ENCODE measurements around the gene WASHC1. TPM values are rescaled to one million over a fixed set of nuclear protein-coding genes. Genes with fewer than 3 reads are reported as not detected.
A peak's percentile ranks its signal among the peaks of the same experiment; 100 is the strongest.
"Not testable (repeated sequence)": the region's sequence is repeated elsewhere in the genome, so short reads cannot be mapped to it uniquely, and the experiment has no call there.

The WASHC1 gene
- polyA plus RNA-seq (2013, experiment 1 of 2; ENCODE audit: insufficient read length), result 6.8 TPM
- polyA plus RNA-seq (2013, experiment 2 of 2; ENCODE audit: insufficient read length), result 8.3 TPM

GRCh38 chr9:29356-29755 lies at the start of gene WASHC1:
TSS of gene WASHC1 (minus strand) at chr9:29456. CDS start at chr9:24999, 4,457 bp downstream.
- DNase-seq, result not testable (repeated sequence)

DNA sequence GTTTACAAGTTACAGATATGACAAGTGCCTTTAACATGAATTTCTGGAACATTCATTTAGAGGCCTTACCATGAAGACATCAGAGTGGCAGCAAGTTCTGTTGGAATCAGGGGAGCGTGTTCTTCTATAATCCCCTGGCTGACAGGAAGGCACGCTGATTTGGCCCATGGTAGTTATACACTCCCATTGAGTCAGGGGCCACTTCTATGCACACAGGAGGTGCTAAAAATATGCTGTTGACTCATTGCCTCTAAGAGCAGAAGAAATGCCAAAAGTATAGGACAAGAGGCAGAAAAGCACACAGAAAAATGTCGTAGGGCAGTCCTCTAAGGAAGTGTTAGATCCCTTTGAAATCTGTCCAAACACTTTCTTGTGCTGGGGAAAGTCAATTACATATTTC lies 49.1 kb upstream of the WASHC1 start:
- DNase-seq, result not testable (repeated sequence)

DNA sequence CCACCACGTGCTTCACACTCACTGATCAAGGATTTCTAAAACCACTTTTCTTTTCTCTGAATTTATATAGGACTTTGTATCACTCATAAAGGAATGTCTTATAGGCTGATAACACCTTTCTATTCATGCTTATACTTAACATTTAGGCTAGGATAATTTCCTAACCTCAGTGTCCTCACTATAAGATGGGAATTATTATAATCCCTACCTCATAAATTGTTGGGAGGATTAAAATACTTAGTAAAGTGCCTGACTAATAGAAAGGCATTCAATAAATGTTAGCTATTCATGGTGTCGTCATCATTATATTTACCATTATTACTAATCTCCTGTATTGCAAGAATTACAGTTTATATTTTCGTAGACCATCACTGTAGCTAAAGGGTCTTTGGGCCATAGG lies 47.1 kb upstream of the WASHC1 start:
- DNase-seq, result not testable (repeated sequence)

DNA sequence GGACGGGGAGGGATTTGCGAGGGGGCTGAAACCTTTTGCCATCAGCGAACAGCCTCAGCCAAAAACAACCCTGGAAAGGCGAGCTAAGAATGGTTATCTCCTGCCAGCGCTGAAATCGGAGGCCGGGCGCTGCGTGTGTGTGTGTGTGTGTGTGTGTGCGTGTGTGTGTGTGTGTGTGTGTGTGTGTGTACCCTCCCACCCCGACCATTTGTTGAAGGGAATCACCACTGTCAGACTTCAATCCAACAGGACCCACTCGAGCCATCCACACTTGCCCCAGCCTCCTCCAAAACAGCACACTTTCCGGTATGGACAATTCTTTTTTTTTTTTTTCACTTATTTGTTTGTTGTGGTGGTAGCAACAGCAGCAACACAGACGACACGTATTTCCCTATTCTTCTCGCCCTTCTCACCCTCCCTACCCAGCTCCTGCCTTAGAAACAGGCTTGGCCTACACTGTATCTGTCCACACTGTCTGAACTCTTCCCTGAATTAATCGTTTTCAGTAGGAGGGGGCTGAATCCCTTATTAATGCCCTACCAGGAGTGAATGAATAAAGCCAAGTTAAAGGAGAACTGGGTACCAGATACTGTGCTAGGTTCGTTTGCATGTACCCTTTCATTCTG lies 44.8 kb upstream of the WASHC1 start:
- not testable (repeated sequence) for DNase-seq

DNA sequence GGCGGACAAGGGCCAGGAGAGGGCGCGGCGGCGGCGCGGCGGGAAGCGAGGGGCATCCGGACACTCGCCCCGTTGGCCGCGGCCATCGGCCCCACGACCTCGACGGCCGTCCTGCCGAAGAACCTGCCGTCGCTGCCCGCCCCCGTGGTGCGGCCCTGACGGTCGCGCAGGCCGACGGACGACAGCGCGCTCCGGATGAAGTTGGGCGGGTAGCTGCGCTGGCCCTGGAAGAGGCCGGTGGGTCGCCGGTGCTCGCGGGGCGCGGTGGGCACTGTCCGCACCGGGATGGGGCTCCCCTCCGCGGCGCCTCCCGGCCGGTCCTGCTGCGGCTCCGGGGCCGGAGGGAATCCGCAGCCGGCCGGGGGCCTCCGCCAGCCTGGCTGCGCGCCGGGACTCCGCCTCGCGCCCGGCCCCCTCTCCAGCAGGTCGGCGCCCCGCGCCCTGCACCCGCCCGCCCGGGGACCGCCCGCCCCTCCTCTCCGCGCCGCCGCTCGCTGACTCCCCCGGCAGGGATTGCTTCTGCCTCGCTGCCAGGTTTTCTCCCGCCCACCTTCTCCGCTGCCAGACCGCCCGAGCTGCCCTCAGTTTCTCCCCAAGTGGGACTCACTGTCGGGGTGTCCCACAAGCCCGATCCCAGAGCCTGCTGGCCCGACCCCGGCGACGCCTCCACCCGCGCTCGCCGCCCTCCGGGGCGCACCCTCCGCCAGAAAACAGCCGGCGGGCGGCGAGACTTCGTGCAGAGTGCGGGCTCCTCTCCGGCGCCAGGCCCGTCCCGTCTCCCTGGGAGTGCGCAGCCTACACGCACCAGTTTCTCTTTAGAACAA lies 44.0 kb upstream of the WASHC1 start:
- DNase-seq, result peak; percentile 15

DNA sequence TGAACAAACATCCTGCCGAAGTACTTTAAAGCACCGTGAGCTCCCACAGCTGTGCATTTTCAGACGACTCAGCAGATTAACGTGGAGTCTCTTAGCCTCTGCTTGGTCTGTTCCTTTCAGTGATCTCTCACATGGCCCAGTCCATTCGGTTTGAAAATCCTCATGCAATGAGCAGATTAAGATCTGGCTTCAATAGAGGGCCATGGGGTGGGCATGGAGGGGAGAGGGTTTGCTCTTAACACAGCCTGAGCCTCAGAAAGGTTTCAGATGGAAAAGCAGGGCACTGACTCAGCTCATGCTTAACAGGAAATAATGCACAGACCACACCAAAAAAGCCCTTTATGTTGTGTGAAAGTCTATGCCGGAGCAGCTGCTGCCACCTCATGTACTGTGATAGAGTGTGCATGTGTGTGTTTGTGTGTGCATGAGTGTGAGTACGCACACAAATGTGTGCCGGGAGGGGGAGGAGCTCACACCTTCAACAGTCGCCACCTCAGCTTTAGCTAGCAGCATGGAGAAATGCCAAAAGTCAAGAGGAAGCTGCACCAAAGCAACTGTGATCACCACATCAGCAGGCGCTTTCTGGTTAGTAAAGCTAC lies 33.9 kb upstream of the WASHC1 start:
- DNase-seq, result not testable (repeated sequence)

DNA sequence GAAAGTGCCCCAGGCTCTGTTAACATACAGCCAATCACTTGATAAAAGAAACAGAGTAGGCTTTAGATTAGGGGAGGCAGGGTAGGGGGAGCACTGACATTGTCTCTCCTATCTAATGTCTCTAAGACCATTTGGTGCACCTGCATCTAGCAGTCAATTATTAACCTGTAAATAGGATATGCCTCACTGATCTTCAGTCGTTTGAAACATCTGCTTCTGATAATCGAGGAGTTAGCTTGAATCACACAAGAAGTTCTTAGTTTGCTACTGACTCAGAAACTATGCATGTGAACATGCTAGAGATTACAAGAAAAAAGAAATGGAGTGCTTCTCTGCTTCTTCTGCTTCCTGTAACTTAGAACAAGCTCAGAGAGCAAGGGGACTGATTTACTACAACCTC lies 23.4 kb upstream of the WASHC1 start:
- DNase-seq, result peak; percentile 10

GRCh38 chr9:48190-48842 lies 19.1 kb upstream of the WASHC1 start:
- not testable (repeated sequence) for DNase-seq

DNA sequence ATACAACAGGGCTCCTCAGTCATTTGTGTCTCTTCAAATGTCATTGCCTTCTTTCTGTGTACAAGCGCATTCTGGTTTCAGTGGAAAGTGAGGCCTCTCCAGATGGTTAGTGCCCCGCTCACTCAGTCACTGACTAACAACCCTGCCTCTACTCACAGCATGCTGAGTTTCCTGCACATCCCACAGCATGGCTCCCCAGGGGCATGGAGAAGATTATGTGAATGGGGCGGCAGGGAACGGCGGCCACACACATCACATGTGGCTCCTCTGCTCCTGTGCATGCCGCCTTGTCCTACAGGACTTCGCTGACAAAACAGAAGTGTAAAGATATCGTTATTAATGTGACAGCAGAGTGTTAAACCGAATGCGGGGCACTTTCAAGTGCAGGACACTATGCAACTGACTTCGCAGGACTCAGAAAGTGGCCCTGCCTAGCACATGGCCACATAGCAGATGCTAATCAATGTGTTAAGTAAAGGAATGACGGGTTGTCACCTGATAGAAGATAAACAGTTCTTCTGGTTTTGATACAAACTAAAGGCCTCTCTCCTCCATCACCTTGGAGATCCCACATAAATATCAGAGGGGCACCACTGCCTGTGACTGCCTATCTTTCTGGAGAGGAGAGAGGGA lies 17.5 kb upstream of the WASHC1 start:
- DNase-seq, result not testable (repeated sequence)

DNA sequence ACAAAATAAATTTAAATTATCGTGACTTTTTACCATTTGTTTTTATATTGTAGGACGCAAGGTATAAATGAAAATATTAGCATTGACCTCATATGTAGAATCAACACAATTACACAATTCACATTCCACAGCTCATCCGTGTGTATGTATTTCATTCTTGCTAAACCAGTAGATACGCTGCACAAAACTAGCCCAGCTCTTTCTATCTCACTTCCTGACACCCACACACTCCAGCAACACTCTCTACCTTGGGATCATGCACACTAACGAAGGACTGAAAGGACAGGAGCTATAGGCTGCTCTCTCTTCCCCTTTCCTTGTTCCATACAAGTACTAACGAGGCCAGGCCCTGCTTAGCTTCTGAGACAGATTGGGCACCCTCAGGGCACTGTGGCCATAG lies 16.9 kb upstream of the WASHC1 start:
- DNase-seq, result not testable (repeated sequence)

DNA sequence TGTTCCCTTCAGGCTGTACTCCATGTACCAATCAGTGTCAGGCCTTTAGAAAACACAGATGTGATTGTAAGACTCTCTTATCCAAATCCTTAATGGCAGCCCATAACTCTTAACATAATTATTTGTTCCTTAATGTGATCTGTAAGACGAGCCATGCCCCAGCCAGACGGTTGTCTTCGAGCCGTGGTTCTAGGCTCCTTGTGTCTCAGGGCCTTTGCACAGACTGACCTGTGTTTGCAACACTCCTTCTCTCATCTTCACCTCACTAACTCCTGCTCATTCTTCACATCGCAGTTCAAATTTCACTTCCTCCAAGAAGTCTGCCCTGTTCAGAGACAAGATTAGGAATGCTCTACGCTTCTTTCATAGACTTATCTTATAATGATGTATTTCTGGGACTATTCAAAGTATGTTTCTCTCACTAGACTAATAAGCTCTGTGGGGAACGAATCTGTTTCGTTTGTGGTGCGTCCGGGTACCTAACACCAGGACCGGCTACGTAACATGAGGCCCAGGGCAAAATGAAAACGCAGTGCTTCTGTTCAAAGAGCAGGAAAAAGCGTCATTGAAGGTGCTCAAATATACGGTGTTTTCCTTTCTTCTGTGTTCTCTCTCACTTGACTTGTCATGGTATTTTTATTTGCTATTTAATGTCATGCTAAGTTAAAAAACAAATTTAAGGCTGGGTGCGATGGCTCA lies 16.1 kb upstream of the WASHC1 start:
- not testable (repeated sequence) for DNase-seq

- DNase-seq, result not testable (repeated sequence)
These were observed 15.2 kb upstream of the WASHC1 start for GRCh38 chr9:44416-44815.

- not testable (repeated sequence) for DNase-seq
These were observed 14.4 kb upstream of the WASHC1 start for GRCh38 chr9:43636-44035.

DNA sequence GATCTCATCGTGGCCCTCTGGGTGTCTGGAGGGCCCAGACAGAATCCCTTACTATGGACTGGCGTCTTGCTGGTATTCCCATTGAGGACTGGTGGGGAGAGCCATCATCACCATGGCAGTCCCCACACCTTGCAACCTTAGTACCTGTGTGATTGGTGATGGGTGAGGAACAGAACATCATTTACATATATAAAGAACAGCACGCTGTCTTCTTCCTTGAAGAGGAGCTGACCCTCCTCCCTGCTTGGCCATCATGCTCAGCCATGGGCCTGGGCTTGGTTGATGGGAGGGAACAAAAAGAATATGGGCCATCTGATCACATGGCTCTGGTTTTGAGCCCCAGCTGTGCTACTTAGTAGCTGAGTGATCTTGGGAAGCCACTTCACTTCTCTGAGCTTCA lies 13.9 kb upstream of the WASHC1 start:
- not testable (repeated sequence) for DNase-seq

DNA sequence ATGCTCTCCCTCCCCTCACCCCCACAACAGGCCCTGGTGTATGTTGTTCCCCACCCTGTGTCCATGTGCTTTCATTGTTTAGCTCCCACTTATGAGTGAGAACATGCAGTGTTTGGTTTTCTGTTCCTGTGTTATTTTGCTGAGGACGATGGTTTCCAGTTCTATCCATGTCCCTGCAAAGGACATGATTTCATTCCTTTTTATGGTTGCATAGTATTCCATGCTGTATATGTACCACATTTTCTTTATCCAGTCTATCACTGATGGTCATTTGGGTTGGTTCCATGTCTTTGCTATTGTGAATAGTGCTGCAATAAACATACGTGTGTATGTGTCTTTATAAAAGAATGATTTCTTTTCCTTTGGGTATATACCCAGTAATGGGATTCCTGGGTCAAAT lies 12.6 kb upstream of the WASHC1 start:
- DNase-seq, result not testable (repeated sequence)

DNA sequence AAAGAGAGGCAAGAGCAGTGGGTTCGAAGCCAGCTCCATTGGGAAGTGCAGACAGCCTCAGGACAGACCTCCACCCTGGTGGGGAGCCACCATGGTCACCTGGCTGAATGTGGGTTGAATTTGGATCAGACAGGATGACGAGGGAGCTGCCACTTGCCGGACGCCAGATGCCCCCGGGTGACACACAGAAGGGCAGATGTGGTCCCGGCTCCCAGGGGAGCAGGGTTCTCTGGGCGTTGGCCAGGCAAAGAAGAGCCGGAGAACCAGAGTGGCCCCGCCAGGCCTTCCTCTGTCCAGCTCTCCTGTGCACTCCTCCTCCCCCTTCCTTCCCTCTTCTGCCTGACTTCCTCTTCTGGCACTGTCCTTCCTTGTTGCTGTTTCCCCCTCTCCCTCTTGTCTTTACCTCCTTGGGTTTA lies 12.0 kb upstream of the WASHC1 start:
- DNase-seq, result not testable (repeated sequence)

DNA sequence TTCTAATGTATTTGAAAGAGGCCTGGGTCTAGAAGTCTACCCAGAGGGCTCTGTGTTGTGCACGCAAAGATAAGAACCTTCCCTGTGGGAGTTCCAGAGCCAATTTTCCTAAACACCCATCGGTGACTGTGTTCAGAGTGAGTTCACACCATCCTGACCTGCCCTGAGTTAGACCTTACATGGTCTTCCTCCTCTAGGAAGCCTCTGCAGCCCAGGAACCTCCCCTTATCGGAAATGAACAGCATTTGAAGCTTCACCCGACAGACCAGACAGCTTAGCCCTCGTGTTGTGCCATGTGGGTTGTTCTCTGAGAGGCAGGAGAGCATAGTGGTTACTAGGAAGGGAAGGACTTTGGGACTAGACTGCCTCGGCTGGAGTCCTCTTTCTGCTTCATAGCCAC lies 3.1 kb upstream of the WASHC1 start:
- DNase-seq, result not testable (repeated sequence)

- not testable (repeated sequence) for DNase-seq
These were observed 481 bp downstream of the WASHC1 start for GRCh38 chr9:28775-29174.

GRCh38 chr9:21621-22020 lies 7.6 kb downstream of the WASHC1 start:
- not testable (repeated sequence) for DNase-seq

DNA sequence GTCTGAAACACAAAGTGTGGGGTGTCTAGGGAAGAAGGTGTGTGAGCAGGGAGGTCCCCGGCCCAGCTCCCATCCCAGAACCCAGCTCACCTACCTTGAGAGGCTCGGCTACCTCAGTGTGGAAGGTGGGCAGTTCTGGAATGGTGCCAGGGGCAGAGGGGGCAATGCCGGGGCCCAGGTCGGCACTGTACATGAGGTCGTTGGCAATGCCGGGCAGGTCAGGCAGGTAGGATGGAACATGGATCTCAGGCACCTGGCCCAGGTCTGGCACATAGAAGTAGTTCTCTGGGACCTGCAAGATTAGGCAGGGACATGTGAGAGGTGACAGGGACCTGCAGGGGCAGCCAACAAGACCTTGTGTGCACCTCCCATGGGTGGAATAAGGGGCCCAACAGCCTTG lies 12.4 kb downstream of the WASHC1 start:
- not testable (repeated sequence) for DNase-seq

GRCh38 chr9:14129-14809 lies 15.0 kb downstream of the WASHC1 start:
- DNase-seq, result not testable (repeated sequence)
